Hepatocyte (in vitro differentiated cells): ENCODE measurements around the gene CREB5. TPM values are rescaled to one million over a fixed set of nuclear protein-coding genes. Genes with fewer than 3 reads are reported as not detected.

ENCODE experiments used
- DNase-seq: peaks from one replicate; pipeline ENCODE4 v3.0.0-alpha.2; 2016; ENCODE audit warnings: low spot score
- H2AFZ ChIP-seq: fragments of 200-600 bp; sonication (generic); 2 replicates; pipeline ENCODE4 v1.6.0; 2016; ENCODE audit warnings: antibody characterized with exemption, mild to moderate bottlenecking
- H3K27ac ChIP-seq: fragments of 200-600 bp; sonication (generic); 2 replicates; pipeline ENCODE4 v1.5.1; 2016; ENCODE audit warnings: mild to moderate bottlenecking
- H3K27me3 ChIP-seq: fragments of 200-600 bp; sonication (generic); 2 replicates; pipeline ENCODE4 v1.6.1; 2016
- H3K36me3 ChIP-seq: fragments of 200-600 bp; sonication (generic); replicated peaks from 2 replicates; pipeline ENCODE4 v1.5.1; 2016; ENCODE audit warnings: low read depth; ENCODE audit not compliant: insufficient read depth
- H3K4me1 ChIP-seq: fragments of 200-600 bp; sonication (generic); 2 replicates; pipeline ENCODE4 v1.5.1; 2016; ENCODE audit warnings: mild to moderate bottlenecking, moderate library complexity; ENCODE audit not compliant: insufficient read depth
- H3K4me2 ChIP-seq: fragments of 200-600 bp; sonication (generic); 2 replicates; pipeline ENCODE4 v1.6.0; 2016
- H3K4me3 ChIP-seq: fragments of 200-600 bp; sonication (generic); 2 replicates; pipeline ENCODE4 v1.5.1; 2016; ENCODE audit warnings: mild to moderate bottlenecking
- H3K79me2 ChIP-seq: fragments of 200-600 bp; sonication (generic); 2 replicates; pipeline ENCODE4 v1.6.0; 2017; ENCODE audit warnings: mild to moderate bottlenecking
- H3K9me2 ChIP-seq: fragments of 200-600 bp; sonication (generic); replicated peaks from 2 replicates; pipeline ENCODE4 v1.6.0; 2017; ENCODE audit warnings: mild to moderate bottlenecking; ENCODE audit not compliant: insufficient read depth
- H3K9me3 ChIP-seq: fragments of 200-600 bp; sonication (generic); 2 replicates; pipeline ENCODE4 v1.5.1; 2016; ENCODE audit warnings: low read depth, mild to moderate bottlenecking
- H4K20me1 ChIP-seq: fragments of 200-600 bp; sonication (generic); 2 replicates; pipeline ENCODE4 v1.6.0; 2016; ENCODE audit warnings: mild to moderate bottlenecking; ENCODE audit not compliant: insufficient read depth, poor library complexity, severe bottlenecking
- CTCF ChIP-seq: fragments of 200-600 bp; sonication (generic); IDR thresholded peaks from 2 replicates; pipeline ENCODE4 v1.5.1; 2016; ENCODE audit warnings: antibody characterized with exemption, mild to moderate bottlenecking; ENCODE audit not compliant: poor library complexity
- EZH2 ChIP-seq: fragments of 200-600 bp; sonication (generic); IDR thresholded peaks from 2 replicates; pipeline ENCODE4 v1.6.1; 2016; ENCODE audit warnings: antibody characterized with exemption, mild to moderate bottlenecking, borderline replicate concordance
- EZH2phosphoT487 ChIP-seq: fragments of 200-600 bp; sonication (generic); IDR thresholded peaks from one replicate; pipeline ENCODE4 v1.6.1; 2018; ENCODE audit warnings: antibody characterized with exemption, mild to moderate bottlenecking, low read depth, moderate library complexity; ENCODE audit not compliant: unreplicated experiment, severe bottlenecking
- WGBS: methylation state at CpG from one replicate; pipeline ENCODE4 v1.1.6; 2016; ENCODE audit warnings: low lambda C conversion rate; ENCODE audit errors: missing lambda C conversion rate; 5-methylcytosine and 5-hydroxymethylcytosine counted together
- polyA plus RNA-seq: library from polyadenylated mRNA; unstranded; fragments of >200 nt; fragmentation: Nextera tagmentation; extraction: Ambion mirVana; gene quantifications from 2 replicates; pipeline ENCODE4 v1.2.1, GENCODE V29; 2016
- total RNA-seq: library from RNA; depleted of rRNA; stranded (reverse); fragments of >200 nt; gene quantifications from 2 replicates; pipeline ENCODE4 v1.2.3, GENCODE V29; 2014

CREB5 gene
- total and polyA plus RNA-seq, 2 experiments from 2014 or later, result 14.0 to 27.9 TPM

- H4K20me1 ChIP-seq, result no peaks in the 10 kb centered on the region
- WGBS, result 42% methylated on average over 1 of the region's 1 CpG
- H3K9me3 ChIP-seq, result no peaks in the 10 kb centered on the region
- no peak overlapping the region for H3K4me2 ChIP-seq
- H3K27ac ChIP-seq, result peak overlapping the region; percentile 33
- TF ChIP-seq EZH2phosphoT487, result no peak
- TF ChIP-seq CTCF, result no peak
- no peak for TF ChIP-seq EZH2
- H3K27me3 ChIP-seq, result no peaks in the 10 kb centered on the region
- no peaks in the 10 kb centered on the region for H3K9me2 ChIP-seq
- no peaks in the 10 kb centered on the region for H3K79me2 ChIP-seq
- no peak overlapping the region for H2AFZ ChIP-seq
- no peak for DNase-seq
- H3K4me1 ChIP-seq, result peaks cover 8% of the 10 kb centered on the region
- H3K4me3 ChIP-seq, result no peak overlapping the region
- no peaks in the 10 kb centered on the region for H3K36me3 ChIP-seq
These were observed 43.7 kb downstream of the CREB5 start for GRCh38 chr7:28456044-28456443.

GRCh38 chr7:28458732-28459131, 46.4 kb downstream of the CREB5 start:
- Histone ChIP-seq H3K9me2 (no peaks in the 10 kb centered on the region), H3K9me3 (no peaks in the 10 kb centered on the region), H3K27me3 (no peaks in the 10 kb centered on the region), H3K4me3 (no peak overlapping the region), H4K20me1 (no peaks in the 10 kb centered on the region), H3K27ac (no peak overlapping the region), H2AFZ (no peak overlapping the region), H3K4me2 (no peak overlapping the region), H3K79me2 (no peaks in the 10 kb centered on the region), H3K4me1 (peaks cover 8% of the 10 kb centered on the region), H3K36me3 (no peaks in the 10 kb centered on the region)
- TF ChIP-seq EZH2phosphoT487 (no peak), CTCF (no peak), EZH2 (no peak)
- WGBS, result 84% methylated on average over 8 of the region's 8 CpGs
- no peak for DNase-seq

DNA sequence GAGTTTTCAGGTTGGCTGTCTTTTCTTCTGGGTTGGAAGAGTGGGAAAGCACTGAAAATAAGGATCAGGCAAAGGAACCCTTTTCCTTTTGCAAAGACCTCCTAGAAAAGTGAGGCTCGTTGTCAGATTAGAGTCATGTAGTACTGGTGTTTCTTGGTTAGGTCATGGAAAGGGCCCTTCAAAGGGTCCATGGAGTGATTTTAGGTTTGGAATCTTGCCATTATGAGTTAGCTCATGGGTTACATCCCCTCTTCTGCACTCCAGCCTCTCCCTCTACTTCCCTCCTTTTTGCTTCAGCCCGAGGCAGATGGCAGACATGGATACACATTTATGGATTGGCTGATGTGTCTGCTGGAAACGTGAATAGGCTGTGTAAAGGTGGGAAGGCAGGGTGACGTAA, 47.0 kb downstream of the CREB5 start:
- peaks cover 8% of the 10 kb centered on the region for H3K4me1 ChIP-seq
- no peaks in the 10 kb centered on the region for H3K9me3 ChIP-seq
- H3K27ac ChIP-seq, result no peak overlapping the region
- H3K36me3 ChIP-seq, result no peaks in the 10 kb centered on the region
- DNase-seq, result no peak
- no peaks in the 10 kb centered on the region for H4K20me1 ChIP-seq
- TF ChIP-seq EZH2 (no peak), EZH2phosphoT487 (no peak), CTCF (no peak)
- H3K4me2 ChIP-seq, result no peak overlapping the region
- H3K9me2 ChIP-seq, result no peaks in the 10 kb centered on the region
- WGBS, result 96% methylated on average over 4 of the region's 4 CpGs
- H3K4me3 ChIP-seq, result no peak overlapping the region
- no peaks in the 10 kb centered on the region for H3K79me2 ChIP-seq
- no peaks in the 10 kb centered on the region for H3K27me3 ChIP-seq
- no peak overlapping the region for H2AFZ ChIP-seq

GRCh38 chr7:28465697-28466096, 53.4 kb downstream of the CREB5 start:
- WGBS, result 80% methylated on average over 2 of the region's 2 CpGs
- TF ChIP-seq EZH2, result no peak
- TF ChIP-seq CTCF, result no peak
- no peak for TF ChIP-seq EZH2phosphoT487
- Histone ChIP-seq H3K27ac (no peak overlapping the region), H3K79me2 (no peaks in the 10 kb centered on the region), H3K4me1 (peaks cover 6% of the 10 kb centered on the region), H3K36me3 (no peaks in the 10 kb centered on the region), H3K27me3 (no peaks in the 10 kb centered on the region), H4K20me1 (no peaks in the 10 kb centered on the region), H2AFZ (no peak overlapping the region), H3K4me3 (no peak overlapping the region), H3K4me2 (no peak overlapping the region), H3K9me3 (no peaks in the 10 kb centered on the region), H3K9me2 (no peaks in the 10 kb centered on the region)
- no peak for DNase-seq
